GM19397 (cell line): ENCODE measurements around the gene CFAP299.
"Not testable (repeated sequence)": the region's sequence is repeated elsewhere in the genome, so short reads cannot be mapped to it uniquely, and the experiment has no call there.

Experiments
- ATAC-seq: cut with Tn5 transposase; IDR thresholded peaks from one replicate; pipeline ENCODE4 v1.9.1; 2021; ENCODE audit warnings: mild to moderate bottlenecking, moderate library complexity; ENCODE audit not compliant: unreplicated experiment

The CFAP299 gene

DNA sequence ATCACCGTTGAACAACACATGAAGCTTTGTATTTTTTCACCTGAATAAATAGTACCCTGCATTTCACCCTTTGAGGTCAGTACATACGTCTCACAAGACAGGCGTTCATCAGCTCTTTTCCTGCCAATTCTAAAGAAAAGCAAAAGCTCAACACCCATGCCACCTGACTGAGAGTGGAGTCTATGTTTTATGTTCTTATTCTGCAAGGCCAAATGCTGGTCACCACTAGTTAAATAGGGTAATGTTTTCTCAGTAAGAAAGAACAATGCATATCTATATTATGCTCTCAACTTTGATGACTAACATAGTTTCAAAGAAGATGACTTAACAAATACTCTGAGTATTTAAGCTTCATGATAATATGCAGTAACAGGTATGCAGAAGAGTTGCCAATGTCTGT is 358.6 kb downstream of the CFAP299 start:
- no peak for ATAC-seq

DNA sequence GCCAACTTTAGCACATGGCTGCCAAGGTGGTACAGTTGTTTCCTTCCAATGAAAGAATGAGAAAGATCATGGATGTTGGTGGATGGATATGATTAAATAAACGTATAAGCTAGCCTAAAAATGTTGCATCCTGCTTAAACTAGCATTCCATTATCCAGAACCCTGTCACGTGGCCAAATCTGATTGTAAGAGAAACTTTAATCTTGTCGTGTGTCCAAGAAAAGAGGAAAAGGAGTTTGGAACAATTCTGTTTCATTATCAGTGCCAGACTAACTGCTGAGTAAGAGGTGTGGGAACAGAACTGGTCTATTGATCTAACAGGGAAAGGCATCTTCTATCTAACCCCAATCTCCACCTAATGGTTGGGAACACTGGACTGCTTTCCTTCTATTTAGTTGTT is 369.8 kb downstream of the CFAP299 start:
- no peak for ATAC-seq

DNA sequence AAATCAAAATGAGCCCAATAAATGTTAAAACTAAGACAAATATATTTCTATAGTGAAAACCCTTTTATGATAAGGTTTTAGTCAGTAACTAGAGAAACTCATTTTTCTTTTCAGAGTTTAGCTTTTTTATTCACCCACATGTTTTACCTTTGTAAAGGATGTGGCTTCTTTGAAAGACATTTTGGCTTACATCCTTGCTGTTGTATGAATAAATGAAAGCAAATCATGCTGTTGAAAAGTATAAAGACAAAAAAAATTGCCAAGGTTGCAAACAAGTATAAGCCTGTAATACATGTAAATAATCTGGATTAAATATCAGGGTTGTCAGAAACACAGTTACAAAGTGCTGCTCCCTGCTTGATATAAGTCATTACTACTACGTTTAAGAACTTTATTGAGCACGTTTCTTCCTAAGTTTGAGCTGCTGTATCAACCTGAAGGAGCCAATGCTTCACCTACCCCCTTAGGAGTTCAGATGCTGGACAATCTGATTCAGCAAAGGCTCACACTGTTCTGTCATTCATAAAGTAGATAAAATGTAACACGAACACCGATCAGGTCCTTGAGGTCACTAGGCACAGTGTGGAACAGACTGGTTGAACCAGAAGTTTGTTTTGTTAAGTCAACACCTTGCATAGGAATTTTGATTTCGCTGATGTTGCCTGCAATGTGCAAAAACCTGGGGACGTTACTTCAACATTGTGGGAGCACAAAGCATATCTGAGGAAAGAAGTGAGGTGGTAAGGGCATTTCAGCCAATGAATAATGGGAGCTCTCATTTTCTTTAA is 373.7 kb downstream of the CFAP299 start:
- no peak for ATAC-seq

DNA sequence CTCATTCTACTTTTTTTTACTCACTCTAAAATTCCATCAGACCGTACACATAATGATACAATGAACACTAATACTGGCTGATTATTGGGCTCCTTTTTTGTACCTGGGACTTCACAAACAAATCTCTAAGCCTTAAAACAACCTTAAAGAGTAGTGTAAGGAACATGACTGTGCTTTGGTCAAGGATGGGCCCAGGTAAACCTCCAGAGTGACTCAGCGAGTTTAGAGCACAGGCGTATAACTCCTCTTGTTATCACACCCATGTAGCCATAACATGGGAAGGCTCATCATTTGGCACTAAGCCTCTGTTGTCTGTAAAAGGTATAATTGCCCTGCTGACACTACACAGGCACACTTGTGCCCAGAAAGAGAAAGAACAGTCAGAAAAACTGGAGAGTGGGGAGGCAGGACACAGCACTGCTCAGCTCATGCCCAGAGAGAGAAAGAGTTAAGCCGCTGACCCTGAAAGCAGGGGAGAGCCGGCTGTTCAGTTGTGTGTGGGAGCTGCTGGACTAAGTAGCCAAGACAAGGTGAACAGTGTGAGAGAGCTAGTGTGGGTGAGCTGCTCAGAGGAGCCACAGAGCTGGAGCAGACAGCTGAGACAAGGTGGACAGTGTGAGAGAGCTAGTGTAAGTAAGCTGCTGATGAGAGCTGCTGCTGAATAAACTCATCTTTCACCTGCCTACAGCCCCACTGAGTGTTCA is 375.4 kb downstream of the CFAP299 start:
- no peak for ATAC-seq

DNA sequence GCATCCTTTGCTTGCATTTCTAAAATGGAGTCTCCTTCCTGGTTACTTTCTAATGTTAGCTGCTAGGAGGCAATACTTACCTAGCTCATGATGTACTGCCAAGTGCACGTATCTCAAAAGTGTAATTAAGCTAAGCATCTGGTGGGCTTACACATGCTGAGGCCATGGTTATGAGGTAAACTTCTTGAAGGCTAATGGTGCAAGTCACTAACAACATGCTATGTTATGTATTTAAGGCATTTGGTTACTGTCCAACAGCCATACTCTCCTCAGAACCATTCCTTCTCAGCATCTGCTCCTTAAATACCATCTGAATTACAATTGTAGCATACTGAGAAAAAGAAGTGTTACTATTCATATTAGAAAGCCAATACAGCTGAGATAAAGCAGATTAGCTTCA is 376.4 kb downstream of the CFAP299 start:
- no peak for ATAC-seq

DNA sequence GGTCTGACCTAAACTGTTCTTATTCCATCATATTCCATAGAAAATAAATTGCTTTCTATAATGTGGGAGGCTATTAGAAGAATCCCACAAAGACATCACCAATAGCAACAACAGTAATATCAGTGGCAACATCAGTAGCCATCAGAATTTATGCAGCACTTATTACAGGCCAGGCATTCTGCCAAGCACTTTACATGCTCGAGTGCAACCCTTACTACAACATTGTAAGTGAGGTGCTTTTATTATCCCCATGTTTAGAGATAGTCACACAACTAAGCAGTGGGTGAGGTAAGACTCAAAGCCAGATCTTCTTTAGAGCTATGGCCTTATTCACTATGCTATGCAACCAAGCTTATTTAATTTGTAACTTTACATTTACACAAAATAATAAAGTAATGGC is 377.9 kb downstream of the CFAP299 start:
- no peak for ATAC-seq

DNA sequence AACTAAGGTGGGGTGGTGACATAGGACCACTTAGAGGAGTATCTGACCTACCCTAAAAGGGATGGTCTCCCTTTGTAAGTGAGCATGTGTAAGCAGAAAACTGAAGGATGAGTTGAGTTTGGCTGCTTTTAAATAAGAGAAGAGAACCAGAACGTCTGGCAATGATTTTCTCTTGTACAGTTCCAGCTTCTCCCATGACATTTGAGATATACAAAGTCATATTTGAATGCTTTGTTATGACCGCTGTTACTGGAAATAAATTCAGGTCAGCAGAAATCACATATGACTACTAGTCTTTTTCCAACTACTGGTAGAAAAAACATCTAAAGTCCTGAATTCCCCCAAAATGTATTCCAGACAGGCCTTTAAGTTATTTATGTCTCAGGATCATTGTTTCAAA is 381.7 kb downstream of the CFAP299 start:
- no peak for ATAC-seq

DNA sequence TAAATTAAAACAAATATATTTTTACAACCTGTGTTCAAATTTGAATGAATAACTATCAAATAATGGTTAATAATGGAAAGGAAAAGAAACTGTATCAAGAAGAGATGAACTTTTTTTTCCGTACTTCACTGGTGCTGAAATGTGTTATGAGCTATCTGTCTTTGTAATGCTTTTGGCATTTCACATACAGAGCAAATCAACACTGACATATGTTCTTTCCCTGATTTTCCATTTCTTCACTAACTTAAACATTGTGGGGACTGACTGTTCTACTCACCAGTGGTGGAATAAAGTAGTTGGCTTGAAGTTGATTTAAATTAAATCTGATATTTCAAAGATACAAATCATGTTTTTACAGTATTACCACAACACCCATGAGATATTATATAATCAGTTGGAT is 390.9 kb downstream of the CFAP299 start:
- no peak for ATAC-seq

DNA sequence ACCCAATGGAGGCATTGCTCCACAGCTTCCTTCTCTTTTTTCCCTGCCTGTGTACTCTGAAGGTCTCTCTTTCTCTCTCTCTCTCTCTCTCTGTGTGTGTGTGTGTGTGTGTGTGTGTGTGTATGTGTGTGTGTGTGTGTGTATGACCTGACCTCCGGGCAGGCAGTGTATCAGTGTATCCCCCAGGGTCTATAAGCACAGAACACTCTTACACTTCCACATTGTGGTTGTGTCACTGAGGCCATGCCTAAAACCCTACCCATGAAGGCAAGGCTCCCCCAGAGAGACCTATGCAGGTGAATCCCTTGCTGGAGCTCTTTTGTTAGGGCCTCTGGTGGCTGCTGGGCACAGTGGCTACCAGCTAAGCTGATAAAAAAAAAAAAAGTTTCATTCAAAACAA is 394.6 kb downstream of the CFAP299 start:
- ATAC-seq = no peak

DNA sequence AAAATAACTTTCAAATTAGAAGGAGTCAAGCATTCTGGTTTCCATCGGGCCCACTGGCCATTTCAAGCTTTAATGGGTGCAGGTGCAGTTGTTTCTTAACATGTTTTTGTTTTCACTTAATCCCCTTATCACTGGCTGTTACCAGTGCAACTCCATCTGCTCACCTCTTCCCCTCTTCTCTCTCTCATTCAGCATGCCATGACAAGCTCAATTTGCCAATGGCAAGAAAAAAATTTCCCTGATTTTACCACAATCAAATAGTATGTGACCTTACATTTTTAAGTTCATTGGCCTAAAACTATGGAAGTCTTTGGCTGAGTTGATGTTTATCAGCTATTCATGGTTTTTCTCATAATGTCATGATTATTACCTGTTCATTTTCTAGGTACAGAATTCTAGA is 395.9 kb downstream of the CFAP299 start:
- ATAC-seq = no peak

DNA sequence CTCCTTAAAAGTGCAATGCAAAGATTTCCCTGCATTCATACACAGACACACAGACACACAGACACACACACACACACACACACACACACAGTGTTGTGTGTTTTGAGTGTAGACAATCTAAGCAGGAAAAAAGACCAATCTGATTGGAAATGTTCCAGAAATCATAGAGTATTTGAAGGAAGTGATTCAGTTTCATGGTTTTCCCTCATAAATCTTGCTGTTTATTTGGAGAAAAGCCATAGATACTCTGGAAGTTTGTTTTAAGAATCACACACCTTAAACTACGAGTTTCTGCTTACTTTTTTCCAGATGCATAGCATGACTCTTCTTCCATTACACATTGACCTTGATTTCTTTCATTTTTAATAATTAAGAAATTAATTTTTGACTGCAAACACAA is 396.5 kb downstream of the CFAP299 start:
- no peak for ATAC-seq

DNA sequence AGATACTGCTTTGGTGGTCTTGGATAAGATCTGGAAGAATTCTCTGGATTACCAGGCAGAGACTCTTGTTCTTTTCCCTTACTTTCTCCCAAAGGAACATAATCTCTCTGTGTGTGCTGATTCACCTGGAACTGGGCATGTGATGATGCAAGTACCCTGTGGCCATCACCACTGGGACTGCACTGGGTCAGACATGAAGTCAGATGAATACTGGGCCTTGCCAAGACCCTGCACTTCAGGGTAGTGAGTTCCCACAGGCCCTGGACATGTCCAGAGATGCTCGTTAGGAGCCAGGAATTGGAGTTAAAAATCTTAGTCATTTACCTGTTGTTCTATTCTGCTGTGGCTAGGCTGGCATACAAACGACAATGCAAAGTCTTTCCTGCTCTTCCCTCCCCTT is 404.8 kb downstream of the CFAP299 start:
- no peak for ATAC-seq

DNA sequence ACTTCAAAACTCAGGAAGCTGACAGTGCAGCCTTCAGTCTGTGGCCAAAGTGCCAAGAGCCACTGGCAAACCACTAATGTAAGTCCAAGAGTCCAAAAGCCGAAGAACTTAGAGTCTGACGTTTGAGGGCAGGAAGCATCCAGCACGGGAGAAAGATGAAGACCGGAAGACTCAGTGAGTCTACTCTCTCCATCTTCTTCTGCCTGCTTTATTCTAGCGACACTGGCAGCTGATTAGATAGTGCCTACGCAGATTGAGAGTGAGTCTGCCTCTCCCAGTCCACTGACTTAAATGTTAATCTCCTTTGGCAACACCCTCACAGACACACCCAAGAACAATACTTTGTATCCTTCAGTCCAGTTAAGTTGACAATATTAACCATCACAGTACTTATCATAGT is 414.0 kb downstream of the CFAP299 start:
- ATAC-seq = not testable (repeated sequence)

DNA sequence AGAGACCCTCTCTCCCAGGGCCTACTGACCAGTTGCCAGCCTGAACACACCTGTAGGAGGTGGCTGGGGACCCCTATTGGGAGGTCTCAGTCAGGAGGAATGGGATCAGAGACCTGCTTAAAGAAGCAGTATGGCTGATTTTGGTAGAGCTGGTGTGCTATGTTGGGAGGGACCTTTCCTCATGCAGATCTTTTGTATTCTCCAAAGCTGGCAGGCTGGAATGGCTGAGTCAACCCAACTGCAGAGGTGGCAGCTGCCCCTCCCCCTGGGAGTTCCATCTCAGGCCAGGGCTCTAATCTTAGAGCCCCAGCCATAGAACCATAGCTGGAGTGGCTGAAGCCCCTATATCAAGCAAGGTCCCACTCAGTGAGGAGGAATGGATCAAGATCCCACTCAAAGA is 415.7 kb downstream of the CFAP299 start:
- ATAC-seq = no peak

DNA sequence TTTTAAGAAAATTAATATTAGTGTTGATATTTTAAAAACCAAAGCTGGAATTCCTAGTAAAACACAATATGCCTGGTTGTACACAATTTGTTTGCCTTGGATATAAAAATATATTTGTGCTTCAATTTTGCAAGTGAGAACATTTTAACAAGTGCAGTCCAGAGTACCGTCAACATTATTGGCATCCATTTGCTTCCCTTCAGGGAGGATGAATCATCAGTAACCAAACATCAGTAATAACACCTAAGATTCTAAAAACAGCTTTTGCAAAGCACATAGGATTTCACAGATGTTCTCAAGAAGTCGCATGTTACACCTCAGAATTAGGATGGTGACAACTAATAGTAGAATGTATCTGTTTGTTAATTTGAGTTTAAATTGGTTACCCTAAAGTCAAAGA is 432.4 kb downstream of the CFAP299 start:
- no peak for ATAC-seq

DNA sequence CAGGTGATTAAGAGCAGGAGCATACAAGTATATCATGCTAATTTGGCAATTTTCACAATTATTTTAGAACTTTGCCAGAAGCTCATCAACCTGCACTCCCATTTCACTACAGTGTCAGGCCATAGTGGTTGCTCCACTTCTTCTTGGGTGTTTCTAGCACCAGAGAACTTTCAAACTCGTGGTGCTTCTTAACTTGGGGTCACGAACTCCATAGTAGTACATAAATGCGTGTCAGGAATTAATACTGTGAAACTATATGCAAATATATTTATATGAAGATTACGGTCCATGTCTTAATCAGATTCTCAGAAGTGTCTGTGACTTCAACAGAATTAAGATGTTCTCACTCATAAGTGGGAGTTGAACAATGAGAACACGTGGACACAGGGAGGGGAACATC is 440.6 kb downstream of the CFAP299 start:
- ATAC-seq = no peak

DNA sequence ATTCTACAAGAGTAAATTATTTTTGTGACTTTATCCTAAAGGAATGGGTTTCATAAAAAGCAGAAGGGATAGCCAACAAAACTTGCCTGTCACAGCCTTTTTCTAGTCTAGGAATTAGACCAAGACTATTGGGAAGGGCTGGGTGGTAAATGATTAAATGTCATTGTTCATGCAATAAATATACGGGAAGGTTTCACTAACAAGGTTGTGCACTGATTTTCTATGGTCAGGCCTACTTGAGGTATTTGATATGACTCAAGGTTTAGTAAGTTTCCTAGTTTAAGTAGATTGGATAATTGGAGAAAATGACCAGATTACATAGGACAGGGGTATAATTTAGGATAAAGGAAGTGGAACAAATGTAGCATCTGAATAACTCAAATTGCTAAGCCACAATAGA is 445.9 kb downstream of the CFAP299 start:
- no peak for ATAC-seq

DNA sequence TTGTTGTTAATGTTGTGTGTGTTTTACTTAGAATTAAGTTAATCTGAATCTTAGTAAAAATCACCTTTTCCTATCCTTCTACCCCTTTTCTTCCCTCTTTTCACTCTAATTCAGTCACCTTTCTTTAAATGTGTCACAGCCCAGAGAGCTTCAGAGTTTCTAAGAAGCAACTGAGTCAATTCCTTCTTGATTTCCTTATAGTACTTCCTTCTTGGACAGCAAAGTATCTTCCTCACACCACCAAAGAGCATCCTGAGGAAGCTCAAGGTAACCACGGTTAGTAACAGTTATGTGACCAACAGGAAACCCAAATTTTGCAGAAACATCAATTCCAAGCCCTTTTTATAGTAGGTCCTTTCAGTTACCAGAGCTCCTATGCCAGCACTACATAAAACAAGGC is 451.8 kb downstream of the CFAP299 start:
- ATAC-seq = no peak

DNA sequence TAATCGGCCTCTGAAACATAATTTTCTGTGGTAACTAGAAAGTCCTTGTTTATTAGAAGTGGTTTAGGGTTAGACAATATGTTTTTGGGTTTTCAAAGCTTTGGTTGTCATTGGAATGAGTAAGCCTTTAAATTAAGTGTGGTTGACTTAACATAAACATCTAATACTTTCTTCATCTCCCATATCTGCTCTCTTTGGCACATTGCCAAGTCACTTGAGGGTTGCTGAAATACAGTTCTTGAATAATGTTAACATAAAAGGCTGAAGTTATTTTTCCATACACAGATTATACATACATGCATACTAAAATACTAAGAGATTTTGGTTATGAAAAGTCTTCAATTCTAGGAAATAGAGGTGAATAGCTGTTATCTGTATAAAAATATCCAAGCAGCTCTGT is 453.3 kb downstream of the CFAP299 start:
- ATAC-seq = no peak

DNA sequence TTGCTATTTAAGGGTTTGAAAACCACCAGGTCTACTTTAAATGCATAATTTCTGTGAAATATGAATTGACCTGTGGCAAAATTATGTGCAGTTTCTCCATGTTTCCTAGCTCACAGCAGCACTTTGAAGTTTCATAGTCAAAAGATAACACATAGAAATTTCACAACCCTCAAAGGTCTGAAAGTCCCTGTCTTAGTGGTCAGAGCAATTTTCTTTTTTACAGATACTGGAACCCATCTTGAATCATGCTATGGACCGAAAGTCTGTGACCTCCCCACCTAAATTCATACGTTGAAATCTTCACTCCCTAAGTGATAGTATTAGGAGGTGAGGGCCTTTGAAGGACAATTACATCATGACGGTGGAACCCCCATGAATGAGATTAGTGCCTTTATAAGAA is 454.6 kb downstream of the CFAP299 start:
- no peak for ATAC-seq

DNA sequence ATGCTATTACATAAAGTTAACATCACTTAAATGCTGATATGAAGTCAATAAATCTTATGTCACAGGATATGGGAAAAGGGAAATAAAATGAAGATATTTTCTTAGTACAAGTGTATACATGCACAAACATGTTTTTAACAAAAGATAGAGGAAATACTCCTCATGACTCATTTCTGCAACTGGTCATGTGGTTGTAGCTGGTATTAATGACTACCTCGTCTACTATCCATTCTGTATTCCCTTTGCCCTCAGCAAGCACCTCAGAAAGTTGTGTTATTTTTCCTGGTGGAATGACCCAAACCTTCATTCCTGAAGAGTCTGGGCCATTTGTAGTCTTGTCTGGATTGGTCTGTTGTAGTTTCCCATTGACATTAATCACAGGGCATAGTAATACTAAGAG is 458.1 kb downstream of the CFAP299 start:
- ATAC-seq = not testable (repeated sequence)

DNA sequence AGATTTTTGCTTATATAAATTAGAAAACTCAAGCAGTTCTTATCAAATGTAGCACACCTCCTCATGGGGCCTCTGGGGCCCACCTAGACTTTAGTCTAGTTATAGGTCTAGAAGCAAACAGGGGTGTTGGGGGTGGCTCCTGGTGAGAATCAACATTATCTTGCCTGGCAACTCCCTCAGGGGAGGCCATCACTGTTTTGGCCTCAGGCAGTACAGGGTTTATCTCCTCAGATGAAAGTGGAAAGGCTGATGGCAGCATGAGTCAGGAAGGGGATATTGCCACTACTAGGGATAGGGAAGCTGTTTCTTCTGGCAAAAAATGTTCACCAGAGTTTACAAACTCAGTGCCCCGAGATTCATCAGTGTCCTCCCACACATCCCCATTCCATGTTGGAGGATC is 462.6 kb downstream of the CFAP299 start:
- ATAC-seq = no peak

DNA sequence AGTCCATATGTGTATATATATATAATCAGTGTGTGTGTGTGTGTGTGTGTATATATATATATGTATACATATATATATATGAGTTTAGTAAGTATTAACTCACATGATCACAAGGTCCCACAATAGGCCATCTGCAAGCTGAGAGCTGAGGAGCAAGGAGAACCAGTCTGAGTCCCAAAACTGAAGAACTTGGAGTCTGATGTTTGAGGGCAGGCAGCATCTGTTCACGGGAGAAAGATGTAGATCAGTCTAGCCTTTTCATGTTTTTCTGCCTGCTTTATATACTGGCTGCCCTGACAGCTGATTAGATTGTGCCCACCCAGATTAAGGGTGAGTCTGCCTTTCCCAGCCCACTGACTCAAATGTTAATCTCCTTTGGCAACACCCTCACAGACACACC is 465.2 kb downstream of the CFAP299 start:
- ATAC-seq = not testable (repeated sequence)
